Keratinocyte (primary cell): ENCODE results near the gene HBP1. TPM values are rescaled to one million over a fixed set of nuclear protein-coding genes. Genes with fewer than 3 reads are reported as not detected.

Experiments
- DNase-seq: peaks from one replicate; pipeline ENCODE4 v3.0.0-alpha.2; 2011; ENCODE audit warnings: low read depth, missing footprints, low spot score
- FAIRE-seq: peaks from 2 replicates; lab custom pipeline; 2011; peaks lifted over from hg19 to GRCh38; lab: Jason Lieb, UNC
- H2AFZ ChIP-seq: 2 replicates; pipeline ENCODE4 v1.6.0; 2012; ENCODE audit warnings: low read length, control low read depth, inconsistent platforms; ENCODE audit not compliant: control insufficient read depth
- H3K27ac ChIP-seq: 2 replicates; pipeline ENCODE4 v1.5.1; 2011; ENCODE audit warnings: low read length; ENCODE audit not compliant: control insufficient read depth, insufficient read depth
- H3K27me3 ChIP-seq: 3 replicates; pipeline ENCODE4 v1.6.0; 2011; ENCODE audit warnings: low read length; ENCODE audit not compliant: control insufficient read depth, insufficient read depth; ENCODE audit errors: extremely low read depth
- H3K36me3 ChIP-seq, 2 experiments: 2 replicates in 1 of 2; 3 replicates in 1 of 2; pipeline ENCODE4 v1.5.1; 2011; ENCODE audit warnings: low read length in 2 of 2, mild to moderate bottlenecking in 1 of 2; ENCODE audit not compliant: control insufficient read depth in 2 of 2, insufficient read depth in 2 of 2; ENCODE audit errors: extremely low read depth in 1 of 2
- H3K4me1 ChIP-seq: 3 replicates; pipeline ENCODE4 v1.5.1; 2011; ENCODE audit warnings: low read length; ENCODE audit not compliant: control insufficient read depth, insufficient read depth; ENCODE audit errors: extremely low read depth
- H3K4me2 ChIP-seq: 3 replicates; pipeline ENCODE4 v1.6.0; 2011; ENCODE audit warnings: low read depth, low read length; ENCODE audit not compliant: control insufficient read depth, insufficient read depth; ENCODE audit errors: extremely low read depth
- H3K4me3 ChIP-seq, 3 experiments: fragments of 200-600 bp in 1 of 3; sonication (generic) in 1 of 3; 2 replicates in 2 of 3; 3 replicates in 1 of 3; pipeline ENCODE4 v1.5.1; 2011 to 2016; ENCODE audit warnings: low read length in 3 of 3, mild to moderate bottlenecking in 3 of 3, control low read depth in 2 of 3, inconsistent platforms in 1 of 3, low read depth in 1 of 3, mixed read lengths in 1 of 3, mixed run types in 1 of 3, moderate library complexity in 1 of 3; ENCODE audit not compliant: control insufficient read depth in 2 of 3, insufficient read depth in 2 of 3; ENCODE audit errors: extremely low read depth in 1 of 3
- H3K79me2 ChIP-seq: 2 replicates; pipeline ENCODE4 v1.6.0; 2012; ENCODE audit warnings: low read length; ENCODE audit not compliant: control insufficient read depth, insufficient read depth
- H3K9ac ChIP-seq: 3 replicates; pipeline ENCODE4 v1.6.0; 2011; ENCODE audit warnings: low read length; ENCODE audit not compliant: control insufficient read depth, insufficient read depth; ENCODE audit errors: extremely low read depth
- H3K9me1 ChIP-seq: 3 replicates; pipeline ENCODE4 v1.6.0; 2011; ENCODE audit warnings: low read length; ENCODE audit not compliant: control insufficient read depth, insufficient read depth; ENCODE audit errors: extremely low read depth
- H3K9me3 ChIP-seq: 2 replicates; pipeline ENCODE4 v1.5.1; 2012; ENCODE audit warnings: low read depth, low read length; ENCODE audit not compliant: control insufficient read depth
- H4K20me1 ChIP-seq: 3 replicates; pipeline ENCODE4 v1.6.0; 2011; ENCODE audit warnings: low read length; ENCODE audit not compliant: control insufficient read depth, insufficient read depth; ENCODE audit errors: extremely low read depth
- EZH2 ChIP-seq: IDR thresholded peaks from one replicate; pipeline ENCODE4 v1.6.1; 2012; ENCODE audit warnings: inconsistent platforms, mild to moderate bottlenecking, low read length, moderate library complexity
- dilution Hi-C: fragments of 300-500 bp; cut with MboI; formaldehyde crosslinking; loops from one replicate; pipeline ENCODE4 v1.7.0; 2020; ENCODE audit warnings: low sequenced_read_pairs; ENCODE audit not compliant: extremely low pct_ligation_motif_present
- polyA plus RNA-seq, 5 experiments: library from polyadenylated mRNA; depleted of rRNA in 3 of 5; stranded (reverse) in 3 of 5; stranded (forward) in 1 of 5; unstranded in 1 of 5; fragments of >200 nt; gene quantifications; 1 replicate in 1 of 5; 2 replicates in 3 of 5; 3 replicates in 1 of 5; pipeline versions ENCODE4 v1.2.1 to v1.2.3, GENCODE V29; 2011 to 2012; ENCODE audit warnings: missing spikeins in 2 of 5, low read depth in 1 of 5, low replicate concordance in 1 of 5
- TF ChIP-seq, protein P1 (sequence below), 3 experiments: IDR thresholded peaks in 1 of 3; conservative IDR thresholded peaks in 1 of 3; optimal IDR thresholded peaks in 1 of 3; 2 replicates in 2 of 3; 3 replicates in 1 of 3; pipeline versions ENCODE3 to v1.5.1; 2011; ENCODE audit warnings: low read length in 3 of 3, mild to moderate bottlenecking in 3 of 3, moderate library complexity in 2 of 3, control low read depth in 1 of 3, inconsistent platforms in 1 of 3; ENCODE audit not compliant: insufficient read depth in 2 of 3; ENCODE audit errors: extremely low read depth in 1 of 3

Gene HBP1
- polyA plus RNA-seq, 1 donor (not counting 4 experiments of a cell fraction or from before 2014, with no cell fraction given) = 42.8 TPM

DNA sequence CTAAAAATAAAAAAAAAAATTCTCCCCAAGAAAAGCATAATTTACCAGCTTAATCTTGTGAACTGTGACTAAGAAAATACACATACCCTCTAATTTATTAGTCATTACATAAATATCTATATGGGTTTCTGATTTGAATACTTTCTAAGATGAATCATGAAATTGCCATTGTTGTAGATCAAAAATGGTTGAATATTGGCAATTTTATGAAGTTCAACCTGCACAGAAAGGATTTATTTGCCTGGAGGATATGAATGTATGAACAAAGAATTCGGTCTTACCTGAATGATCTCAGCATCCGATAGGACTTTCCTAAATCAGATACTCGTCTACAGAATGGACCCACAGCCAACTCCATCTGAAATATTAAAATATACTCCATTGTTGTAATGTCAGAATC lies 61.5 kb downstream of the HBP1 start:
- Histone ChIP-seq H3K4me3 (no peak overlapping the region), H3K27ac (peak overlapping the region; percentile 66), H3K36me3 (peaks cover 0 to 1% of the 10 kb centered on the region in 2 experiments), H3K4me1 (peaks cover 55% of the 10 kb centered on the region), H3K4me2 (peak overlapping the region; percentile 64), H4K20me1 (no peaks in the 10 kb centered on the region), H3K27me3 (no peaks in the 10 kb centered on the region), H3K9me1 (no peaks in the 10 kb centered on the region), H3K9ac (no peak overlapping the region), H2AFZ (no peak overlapping the region), H3K9me3 (no peaks in the 10 kb centered on the region), H3K79me2 (no peaks in the 10 kb centered on the region)
- FAIRE-seq = no peak
- dilution Hi-C loops = no loop called here
- peak; percentile 73 for DNase-seq
- no peak for TF ChIP-seq EZH2
- TF ChIP-seq, protein P1, sequence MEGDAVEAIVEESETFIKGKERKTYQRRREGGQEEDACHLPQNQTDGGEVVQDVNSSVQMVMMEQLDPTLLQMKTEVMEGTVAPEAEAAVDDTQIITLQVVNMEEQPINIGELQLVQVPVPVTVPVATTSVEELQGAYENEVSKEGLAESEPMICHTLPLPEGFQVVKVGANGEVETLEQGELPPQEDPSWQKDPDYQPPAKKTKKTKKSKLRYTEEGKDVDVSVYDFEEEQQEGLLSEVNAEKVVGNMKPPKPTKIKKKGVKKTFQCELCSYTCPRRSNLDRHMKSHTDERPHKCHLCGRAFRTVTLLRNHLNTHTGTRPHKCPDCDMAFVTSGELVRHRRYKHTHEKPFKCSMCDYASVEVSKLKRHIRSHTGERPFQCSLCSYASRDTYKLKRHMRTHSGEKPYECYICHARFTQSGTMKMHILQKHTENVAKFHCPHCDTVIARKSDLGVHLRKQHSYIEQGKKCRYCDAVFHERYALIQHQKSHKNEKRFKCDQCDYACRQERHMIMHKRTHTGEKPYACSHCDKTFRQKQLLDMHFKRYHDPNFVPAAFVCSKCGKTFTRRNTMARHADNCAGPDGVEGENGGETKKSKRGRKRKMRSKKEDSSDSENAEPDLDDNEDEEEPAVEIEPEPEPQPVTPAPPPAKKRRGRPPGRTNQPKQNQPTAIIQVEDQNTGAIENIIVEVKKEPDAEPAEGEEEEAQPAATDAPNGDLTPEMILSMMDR (optimal IDR thresholded peaks at IDR 0.05 in 1 of 3, IDR thresholded peaks at IDR 0.05 in 1 of 3, conservative IDR thresholded peaks at IDR 0.05 in 1 of 3; ENCODE audit: extremely low read depth in 1 of 3, insufficient read depth in 2 of 3, low read length in 3 of 3) = no peak

DNA sequence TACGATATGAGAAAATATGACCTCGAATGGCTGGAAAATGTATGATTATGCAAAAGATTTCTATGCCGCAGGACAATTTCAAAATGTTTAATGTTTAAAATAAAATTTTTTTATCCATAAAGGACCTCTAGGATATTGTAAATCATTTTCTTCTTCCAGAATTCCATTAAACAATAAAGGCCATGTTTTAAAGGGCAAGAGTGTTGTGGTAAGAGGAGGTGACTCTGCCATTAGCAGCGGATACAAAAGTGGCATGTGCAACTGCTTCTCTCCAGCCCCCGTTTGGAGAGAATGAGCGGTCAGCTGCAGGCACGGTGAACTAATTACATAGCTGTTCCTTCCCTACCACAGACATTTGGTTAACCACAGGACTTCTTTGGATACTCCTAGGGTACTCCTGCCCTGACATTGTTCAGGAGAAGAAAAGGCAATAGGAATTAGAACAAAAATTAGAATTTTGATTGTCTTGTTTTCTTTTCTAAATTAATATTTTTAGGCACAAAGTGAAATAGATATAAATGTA lies 63.8 kb downstream of the HBP1 start:
- no peaks in the 10 kb centered on the region for H3K36me3 ChIP-seq
- no peaks in the 10 kb centered on the region for H3K9me1 ChIP-seq
- DNase-seq = peak; percentile 13

More for the DNA sequence above, 63.8 kb downstream of the HBP1 start:
- dilution Hi-C loops = no loop called here
- Histone ChIP-seq H3K9ac (no peak overlapping the region), H3K27ac (no peak overlapping the region), H3K27me3 (no peaks in the 10 kb centered on the region), H3K4me2 (no peak overlapping the region), H3K79me2 (no peaks in the 10 kb centered on the region), H3K4me3 (no peak overlapping the region), H4K20me1 (no peaks in the 10 kb centered on the region), H3K4me1 (peaks cover 55% of the 10 kb centered on the region), H3K9me3 (no peaks in the 10 kb centered on the region), H2AFZ (no peak overlapping the region)
- TF ChIP-seq, protein P1 (optimal IDR thresholded peaks at IDR 0.05 in 1 of 3, IDR thresholded peaks at IDR 0.05 in 1 of 3, conservative IDR thresholded peaks at IDR 0.05 in 1 of 3; ENCODE audit: extremely low read depth in 1 of 3, insufficient read depth in 2 of 3, low read length in 3 of 3) = no peak
- TF ChIP-seq EZH2 = no peak
- peak; percentile 67 for FAIRE-seq
